ENCODE data around the gene SMIM24.

SMIM24 gene

DNA sequence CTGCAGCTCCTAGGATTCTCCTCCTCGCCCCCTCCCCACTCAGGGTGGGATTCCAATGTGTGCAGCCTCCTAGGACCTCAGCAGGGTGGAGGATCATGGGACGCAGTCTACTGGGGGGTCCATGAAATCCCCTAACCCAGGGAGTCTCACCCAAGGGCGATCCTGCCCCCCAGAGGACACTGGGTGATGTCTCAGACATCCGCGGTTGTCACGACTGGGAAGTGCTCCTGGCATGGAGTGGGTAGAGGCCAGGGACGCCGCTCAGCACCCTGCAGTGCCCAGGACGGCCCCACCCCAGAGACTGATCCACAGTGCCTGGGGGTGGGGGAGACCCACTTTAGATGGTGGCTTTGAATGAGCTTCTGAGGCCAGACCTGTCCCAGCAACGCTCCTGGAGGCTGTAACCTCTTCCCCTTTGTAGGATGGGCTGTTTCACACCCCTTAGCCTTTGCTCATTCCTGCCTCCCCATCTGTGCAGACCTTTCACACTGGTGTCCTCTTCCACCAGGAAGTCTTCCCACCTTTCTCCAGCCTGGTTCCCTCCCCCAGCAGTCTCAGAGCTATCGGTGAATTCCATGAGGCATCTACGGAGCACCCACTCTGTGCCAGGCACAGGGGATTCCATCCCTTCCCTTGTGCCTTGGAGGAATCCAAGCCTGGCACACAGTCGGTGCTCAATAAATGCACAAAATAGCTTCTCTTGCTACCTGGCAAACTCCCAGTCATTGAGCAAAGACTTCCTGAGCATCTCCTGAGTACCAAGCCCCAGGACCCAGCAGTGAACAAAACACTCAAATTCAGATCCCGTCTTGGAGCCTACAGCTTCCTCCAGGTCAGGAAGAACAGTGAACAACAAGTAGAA is 10.5 kb downstream of the SMIM24 start:
- H3K4me3 ChIP-seq (replicated peaks; ENCODE audit: low read depth, low read length), result no peak overlapping the region
- TF ChIP-seq, protein P1, sequence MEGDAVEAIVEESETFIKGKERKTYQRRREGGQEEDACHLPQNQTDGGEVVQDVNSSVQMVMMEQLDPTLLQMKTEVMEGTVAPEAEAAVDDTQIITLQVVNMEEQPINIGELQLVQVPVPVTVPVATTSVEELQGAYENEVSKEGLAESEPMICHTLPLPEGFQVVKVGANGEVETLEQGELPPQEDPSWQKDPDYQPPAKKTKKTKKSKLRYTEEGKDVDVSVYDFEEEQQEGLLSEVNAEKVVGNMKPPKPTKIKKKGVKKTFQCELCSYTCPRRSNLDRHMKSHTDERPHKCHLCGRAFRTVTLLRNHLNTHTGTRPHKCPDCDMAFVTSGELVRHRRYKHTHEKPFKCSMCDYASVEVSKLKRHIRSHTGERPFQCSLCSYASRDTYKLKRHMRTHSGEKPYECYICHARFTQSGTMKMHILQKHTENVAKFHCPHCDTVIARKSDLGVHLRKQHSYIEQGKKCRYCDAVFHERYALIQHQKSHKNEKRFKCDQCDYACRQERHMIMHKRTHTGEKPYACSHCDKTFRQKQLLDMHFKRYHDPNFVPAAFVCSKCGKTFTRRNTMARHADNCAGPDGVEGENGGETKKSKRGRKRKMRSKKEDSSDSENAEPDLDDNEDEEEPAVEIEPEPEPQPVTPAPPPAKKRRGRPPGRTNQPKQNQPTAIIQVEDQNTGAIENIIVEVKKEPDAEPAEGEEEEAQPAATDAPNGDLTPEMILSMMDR (IDR thresholded peaks at IDR 0.05; ENCODE audit: low read length, missing control alignments), result peak; percentile 2
- no peak for DNase-seq (ENCODE audit: low read depth)

DNA sequence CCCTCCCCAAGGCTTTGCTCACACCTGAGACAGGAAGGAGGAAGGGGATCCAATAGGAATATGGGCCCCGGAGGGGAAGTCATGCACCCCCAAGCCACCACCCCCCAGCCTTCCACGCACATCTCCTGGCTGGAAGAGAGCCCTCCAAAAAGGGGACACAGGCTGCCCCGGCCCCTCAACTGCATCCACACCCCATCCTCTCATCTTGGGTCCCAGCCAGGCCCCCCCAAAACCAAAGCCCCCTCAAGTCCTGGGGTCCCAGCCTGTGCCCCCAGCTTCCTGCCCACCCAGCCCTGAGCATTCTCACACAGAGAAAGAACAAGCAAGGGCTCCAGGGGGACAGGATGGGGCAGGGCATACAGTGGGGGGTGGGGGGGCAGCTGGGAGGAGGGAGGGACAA is 12.1 kb downstream of the SMIM24 start:
- H3K4me3 ChIP-seq (replicated peaks; ENCODE audit: low read depth, low read length), result no peak overlapping the region
- no peak for DNase-seq (ENCODE audit: low read depth)
- TF ChIP-seq, protein P1 (IDR thresholded peaks at IDR 0.05; ENCODE audit: low read length, missing control alignments), result no peak

DNA sequence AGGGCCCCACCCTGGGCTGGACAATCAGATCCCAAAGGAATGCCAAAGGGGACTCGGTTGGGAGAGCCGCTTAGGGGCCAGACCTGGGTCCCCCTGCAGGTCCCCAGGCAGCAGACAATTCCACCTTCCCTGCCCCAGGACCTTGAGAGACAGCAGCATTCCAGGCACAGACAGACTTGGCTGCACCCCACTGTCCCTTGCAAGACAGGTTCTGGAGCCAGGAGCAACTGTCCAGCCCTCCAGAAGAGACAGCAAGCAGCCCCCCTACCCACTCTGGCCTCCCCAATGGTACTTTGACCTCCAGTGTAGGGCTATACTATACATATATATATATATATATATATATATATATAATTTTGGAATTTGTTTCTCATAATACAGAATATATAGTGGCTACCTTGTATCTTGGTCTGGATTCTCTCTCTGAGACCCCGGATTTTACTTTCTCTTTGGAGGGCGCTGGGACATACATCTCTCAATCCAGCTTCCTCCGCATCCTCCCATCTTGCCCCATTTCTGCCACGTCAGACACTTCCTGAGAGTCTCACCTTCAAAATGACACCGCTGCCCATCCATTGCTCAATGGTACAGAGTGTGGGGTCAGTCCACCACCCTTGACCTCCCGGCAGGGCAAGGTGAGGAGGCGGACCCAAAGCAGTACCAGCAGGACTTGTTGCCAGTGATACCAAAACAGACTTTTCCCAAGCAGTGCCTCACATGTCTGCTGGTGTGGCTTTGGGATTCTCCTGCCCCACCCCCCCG is 12.7 kb downstream of the SMIM24 start:
- no peak overlapping the region for H3K4me3 ChIP-seq (replicated peaks; ENCODE audit: low read depth, low read length)
- DNase-seq (ENCODE audit: low read depth), result no peak
- TF ChIP-seq, protein P1 (IDR thresholded peaks at IDR 0.05; ENCODE audit: low read length, missing control alignments), result no peak

DNA sequence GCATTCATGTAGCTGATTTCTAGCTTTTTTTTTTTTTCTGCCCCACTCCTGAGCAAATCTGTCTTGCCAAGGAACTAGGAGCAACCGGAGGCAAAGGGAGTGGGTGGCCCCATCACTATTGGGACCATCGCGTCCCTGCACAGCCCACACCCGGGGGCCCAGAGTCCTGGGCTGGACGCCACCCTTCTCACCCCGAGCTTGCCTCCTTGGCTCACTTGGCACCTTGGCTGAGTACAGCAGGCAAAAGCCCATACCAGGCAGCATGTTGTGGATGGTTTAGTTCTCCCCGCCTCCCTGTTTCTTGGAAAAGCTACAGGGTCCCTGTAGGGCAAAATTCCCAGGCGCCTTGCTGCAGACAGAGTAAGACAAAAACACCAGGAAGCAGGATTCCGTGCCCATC is 13.7 kb downstream of the SMIM24 start:
- TF ChIP-seq, protein P1 (IDR thresholded peaks at IDR 0.05; ENCODE audit: low read length, missing control alignments), result no peak
- no peak for DNase-seq (ENCODE audit: low read depth)
- H3K4me3 ChIP-seq (replicated peaks; ENCODE audit: low read depth, low read length), result no peak overlapping the region

DNA sequence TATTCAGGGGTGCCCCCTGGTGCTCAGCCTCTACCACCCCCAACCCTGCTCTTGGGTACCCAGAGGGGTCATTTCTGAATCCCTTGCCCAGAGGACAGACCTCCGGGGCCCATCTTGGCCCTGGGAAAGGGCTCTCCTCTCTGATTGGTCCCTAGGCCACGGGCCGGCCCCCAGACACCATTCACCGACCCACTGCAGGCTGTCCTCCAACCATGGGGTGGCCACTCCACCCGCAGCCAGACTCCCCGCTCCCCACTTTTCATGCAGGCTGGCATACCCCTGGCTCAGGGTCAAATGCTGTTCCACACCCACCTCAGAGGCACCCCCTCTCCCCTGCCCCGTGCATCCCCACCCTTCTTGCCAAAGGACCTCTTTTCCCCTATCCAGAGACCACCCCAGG is 14.8 kb downstream of the SMIM24 start:
- TF ChIP-seq, protein P1 (IDR thresholded peaks at IDR 0.05; ENCODE audit: low read length, missing control alignments), result no peak
- DNase-seq (ENCODE audit: low read depth), result no peak
- H3K4me3 ChIP-seq (replicated peaks; ENCODE audit: low read depth, low read length), result no peak overlapping the region

DNA sequence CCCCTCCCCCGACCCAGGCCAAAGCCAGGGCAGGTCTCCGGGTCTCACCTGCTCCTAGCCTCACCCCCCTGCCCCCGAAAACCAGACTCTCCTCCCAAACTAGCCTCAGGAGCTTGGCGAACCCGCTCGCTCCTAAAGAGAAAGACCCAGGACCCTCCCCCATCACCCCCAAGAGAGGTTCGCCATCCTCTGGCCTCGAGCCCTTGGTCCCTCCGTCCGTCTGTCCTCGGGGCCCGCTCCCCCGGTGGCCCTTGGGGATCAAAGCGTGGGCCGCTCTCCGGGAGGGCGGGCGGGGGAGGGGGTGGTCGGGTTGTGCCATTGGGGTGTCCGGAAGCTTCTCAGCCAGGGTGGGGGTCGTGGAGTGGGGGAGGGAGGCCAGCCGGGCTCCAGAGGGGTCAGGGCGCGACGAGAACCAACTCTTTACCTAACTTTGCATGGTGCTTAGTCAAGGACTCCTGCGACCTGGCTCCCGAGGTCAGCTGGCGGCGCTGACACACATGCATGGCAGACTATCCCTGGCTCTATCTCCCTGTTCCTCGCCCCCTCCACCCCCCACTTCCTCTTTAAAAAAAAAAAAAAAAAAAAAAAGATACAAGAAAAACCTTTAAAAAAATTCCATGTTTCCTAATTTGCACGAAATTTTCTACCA is 15.6 kb downstream of the SMIM24 start:
- TF ChIP-seq, protein P1 (IDR thresholded peaks at IDR 0.05; ENCODE audit: low read length, missing control alignments), result no peak
- no peak for DNase-seq (ENCODE audit: low read depth)

More for the DNA sequence above, 15.6 kb downstream of the SMIM24 start:
- no peak overlapping the region for H3K4me3 ChIP-seq (replicated peaks; ENCODE audit: low read depth, low read length)

Measured in fibroblast of pulmonary artery (primary cell).